Lower lobe of right lung (tissue), 2 donors: ENCODE results near the gene EXD3. TPM values are rescaled to one million over a fixed set of nuclear protein-coding genes. Genes with fewer than 3 reads are reported as not detected.
A peak's percentile ranks its signal among the peaks of the same experiment; 100 is the strongest.

Source experiments
- ATAC-seq, 2 donors: fragments of 200-7000 bp; cut with Tn5 transposase; one replicate each; pipeline ENCODE4 v1.9.1; 2020 to 2022; ENCODE audit warnings: mild to moderate bottlenecking in 2 of 2, moderate library complexity in 2 of 2
- DNase-seq: peaks from one replicate; pipeline ENCODE4 v3.0.0-alpha.2; 2020
- H3K27ac ChIP-seq: fragments of 200-600 bp; one replicate; pipeline ENCODE4 v1.8.0; 2022
- H3K27me3 ChIP-seq: fragments of 200-600 bp; one replicate; pipeline ENCODE4 v1.8.0; 2022; ENCODE audit warnings: low read depth
- H3K36me3 ChIP-seq: fragments of 200-600 bp; one replicate; pipeline ENCODE4 v1.8.0; 2022; ENCODE audit warnings: mild to moderate bottlenecking
- H3K4me1 ChIP-seq: fragments of 200-600 bp; one replicate; pipeline ENCODE4 v1.8.0; 2022
- H3K4me3 ChIP-seq: fragments of 200-600 bp; one replicate; pipeline ENCODE4 v1.8.0; 2022; ENCODE audit warnings: mild to moderate bottlenecking
- H3K9me3 ChIP-seq: fragments of 200-600 bp; one replicate; pipeline ENCODE4 v1.8.0; 2022
- CTCF ChIP-seq: fragments of 200-600 bp; IDR thresholded peaks from one replicate; pipeline ENCODE4 v1.8.0; 2022; ENCODE audit warnings: antibody characterized with exemption, mild to moderate bottlenecking
- intact Hi-C: fragments of 100-400 bp; cut with DNase I; formaldehyde crosslinking; loops from one replicate; pipeline ENCODE4 v1.11.0; 2022
- total RNA-seq: library from RNA; stranded (reverse); fragmentation: NEBNext Ultra II Directional; extraction: Animal tissue kit (Norgen Biotek cat#: 25700); gene quantifications from one replicate; pipeline ENCODE4 v1.2.1, GENCODE V29; 2021
- donor health status: DM: no; HTN: yes; CAD: no; lungs with severe emphysema.

Gene EXD3
- total RNA-seq, 1 donor from 2014 or later, result 25.2 TPM

- ATAC-seq, result no peak
Observed at GRCh38 chr9:137392232-137393007, 30.5 kb downstream of the EXD3 start.

GRCh38 chr9:137391411-137391754, 31.6 kb downstream of the EXD3 start:
- H3K27me3 ChIP-seq, result no peaks in the 10 kb centered on the region
- peak overlapping the region; percentile 84 for H3K27ac ChIP-seq
- no peaks in the 10 kb centered on the region for H3K36me3 ChIP-seq
- intact Hi-C loops, result no loop called here
- TF ChIP-seq CTCF, result no peak
- ATAC-seq (peak; percentile 32 to 40), DNase-seq (no peak)
- H3K4me3 ChIP-seq, result peak overlapping the region; percentile 26
- H3K9me3 ChIP-seq, result no peaks in the 10 kb centered on the region
- H3K4me1 ChIP-seq, result peaks cover 32% of the 10 kb centered on the region

More at GRCh38 chr9:137392232-137393007, 30.5 kb downstream of the EXD3 start:
- Histone ChIP-seq H3K27ac (no peak overlapping the region), H3K4me1 (peaks cover 27% of the 10 kb centered on the region), H3K36me3 (no peaks in the 10 kb centered on the region), H3K9me3 (no peaks in the 10 kb centered on the region), H3K27me3 (no peaks in the 10 kb centered on the region), H3K4me3 (no peak overlapping the region)
- DNase-seq, result no peak
- intact Hi-C loops, result no loop called here
- TF ChIP-seq CTCF, result no peak

- Histone ChIP-seq H3K4me3 (peak overlapping the region; percentile 26), H3K9me3 (no peaks in the 10 kb centered on the region), H3K27ac (peak overlapping the region; percentile 84), H3K27me3 (no peaks in the 10 kb centered on the region), H3K4me1 (peaks cover 32% of the 10 kb centered on the region), H3K36me3 (no peaks in the 10 kb centered on the region)
- intact Hi-C loops, result no loop called here
- DNase-seq (no peak), ATAC-seq (peak; percentile 2 to 9)
- no peak for TF ChIP-seq CTCF
Observed at GRCh38 chr9:137390553-137391410, 32.2 kb downstream of the EXD3 start.

- no peak for ATAC-seq
- Histone ChIP-seq H3K4me1 (peaks cover 32% of the 10 kb centered on the region), H3K36me3 (no peaks in the 10 kb centered on the region), H3K4me3 (no peak overlapping the region), H3K9me3 (no peaks in the 10 kb centered on the region), H3K27ac (peak overlapping the region; percentile 81), H3K27me3 (no peaks in the 10 kb centered on the region)
- DNase-seq, result no peak
- no peak for TF ChIP-seq CTCF
- intact Hi-C loops, result no loop called here
Observed at GRCh38 chr9:137389428-137389746, 33.6 kb downstream of the EXD3 start.

GRCh38 chr9:137388589-137389427, 34.2 kb downstream of the EXD3 start:
- no peak for TF ChIP-seq CTCF
- Histone ChIP-seq H3K27ac (peak overlapping the region; percentile 81), H3K4me3 (no peak overlapping the region), H3K27me3 (no peaks in the 10 kb centered on the region), H3K4me1 (peaks cover 32% of the 10 kb centered on the region), H3K36me3 (no peaks in the 10 kb centered on the region), H3K9me3 (no peaks in the 10 kb centered on the region)
- intact Hi-C loops, result no loop called here
- ATAC-seq, result no peak
- no peak for DNase-seq
